GM04504 (cell line): ENCODE results near the gene RTP5.

Experiments used
- DNase-seq: peaks from one replicate; pipeline ENCODE4 v3.0.0-alpha.2; 2012; ENCODE audit warnings: low read depth

The RTP5 gene

DNA sequence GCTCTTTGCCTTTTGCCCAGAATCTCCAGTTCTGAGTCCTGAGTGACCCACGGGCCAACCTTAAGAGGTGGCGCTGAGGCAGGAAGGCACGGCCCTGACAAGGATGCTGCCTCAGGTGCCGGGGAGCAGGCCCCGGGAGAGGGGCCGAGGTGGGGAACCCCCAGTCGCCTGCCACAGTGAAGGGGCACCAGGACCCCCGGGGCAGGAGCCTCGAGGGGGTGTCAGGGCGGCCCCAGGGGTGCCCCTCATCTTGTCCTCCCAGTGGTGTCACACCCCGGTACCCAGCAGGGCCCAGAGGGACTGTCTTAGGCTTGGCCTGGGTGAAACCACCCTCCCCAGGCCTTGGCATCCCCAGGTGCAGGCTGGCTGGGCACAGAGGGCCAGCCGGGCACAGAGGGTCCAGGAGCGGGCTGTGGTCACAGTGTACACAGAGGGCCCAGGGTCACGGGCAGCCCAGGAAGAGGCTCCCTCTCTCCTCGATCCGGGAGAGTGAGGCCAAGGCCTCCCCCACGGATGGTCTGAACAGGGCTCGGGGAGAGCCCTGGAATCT lies 11.9 kb upstream of the RTP5 start:
- DNase-seq: no peak

DNA sequence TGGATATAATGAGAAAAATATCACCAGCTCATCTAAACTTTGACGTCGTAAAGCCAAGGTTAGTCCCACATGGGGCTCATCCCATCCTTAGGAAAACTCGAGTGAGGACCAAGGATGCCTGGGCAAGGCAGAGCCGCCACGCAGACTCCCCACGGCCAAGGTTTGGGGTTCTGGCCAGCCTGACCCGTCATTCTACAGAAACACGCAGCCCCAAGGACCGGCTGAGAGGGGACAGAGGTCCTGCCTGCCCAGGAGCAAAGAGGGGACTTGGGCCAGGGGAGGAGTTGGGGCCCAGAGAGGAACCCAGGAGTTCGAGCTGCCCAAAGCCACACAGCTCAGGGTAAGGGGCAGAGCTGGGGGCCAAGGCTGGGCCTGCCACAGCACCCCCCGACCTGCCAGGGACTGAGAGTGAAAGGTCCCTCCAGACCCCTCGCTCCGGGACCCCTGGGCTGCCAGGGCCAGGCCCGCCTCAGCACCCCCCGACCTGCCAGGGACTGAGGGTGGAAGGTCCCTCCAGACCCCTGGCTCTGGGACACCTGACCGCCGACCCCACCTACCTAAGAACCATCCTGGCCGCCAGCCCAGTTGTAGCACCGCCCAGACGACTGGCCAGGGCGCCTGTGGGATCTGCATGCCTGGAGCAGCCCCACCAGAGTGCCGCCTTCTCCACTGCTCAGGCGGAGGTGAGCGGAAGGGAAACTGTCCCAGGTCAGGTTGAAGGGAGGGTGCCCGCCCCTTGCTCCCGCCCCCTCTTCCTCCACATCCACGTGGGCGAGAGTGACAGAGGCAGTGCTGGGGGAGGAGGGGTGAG lies 11.1 kb upstream of the RTP5 start, which contains the start of gene PDCD1:
Gene PDCD1, minus strand, starts transcription at position 689 of the 811 bp plus-strand sequence. Its CDS starts 56 bp downstream, at position 633.
- no peak for DNase-seq

DNA sequence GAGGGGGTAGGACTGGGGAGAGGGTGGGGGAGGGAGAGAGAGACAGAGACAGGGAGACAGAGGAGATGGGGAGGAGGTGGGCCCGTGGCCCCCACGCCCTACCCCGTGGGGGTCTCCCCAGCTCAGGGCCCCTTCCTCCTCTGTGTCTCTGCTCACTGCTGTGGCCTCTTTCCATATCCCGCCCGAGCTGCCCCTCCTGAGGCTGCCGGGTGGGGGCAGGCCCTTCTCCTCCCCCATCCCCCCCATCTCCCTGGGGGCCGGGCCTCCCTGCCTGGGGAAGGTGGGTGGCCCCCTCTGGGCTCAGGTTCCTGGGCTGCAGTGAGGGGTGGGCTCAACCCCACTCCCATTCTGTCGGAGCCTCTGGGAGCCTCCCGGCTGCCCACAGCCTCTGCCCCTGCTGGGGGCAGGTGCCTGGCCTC lies 10.5 kb upstream of the RTP5 start:
- no peak for DNase-seq

GRCh38 chr2:241859436-241860183 lies 9.9 kb upstream of the RTP5 start:
- DNase-seq: no peak

GRCh38 chr2:241860184-241861078 lies 9.1 kb upstream of the RTP5 start:
- DNase-seq: no peak

DNA sequence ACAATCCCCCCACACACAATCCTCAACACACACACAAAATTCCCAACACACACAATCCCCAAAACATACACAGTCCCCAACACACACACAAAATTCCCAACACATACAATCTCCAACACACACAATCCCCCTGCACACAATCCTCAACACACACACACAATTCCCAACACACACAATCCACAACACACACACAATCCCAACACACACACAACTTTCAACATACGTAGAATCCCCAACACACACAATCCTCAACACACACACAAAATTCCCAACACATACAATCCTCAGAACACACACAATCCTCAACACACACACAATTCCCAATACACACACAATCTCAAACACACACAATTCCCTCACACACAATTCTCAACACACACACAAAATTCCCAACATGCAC lies 8.3 kb upstream of the RTP5 start:
- no peak for DNase-seq

GRCh38 chr2:241862093-241862492 lies 7.4 kb upstream of the RTP5 start:
- no peak for DNase-seq

- DNase-seq: no peak
These were observed 6.6 kb upstream of the RTP5 start for GRCh38 chr2:241862775-241863535.

DNA sequence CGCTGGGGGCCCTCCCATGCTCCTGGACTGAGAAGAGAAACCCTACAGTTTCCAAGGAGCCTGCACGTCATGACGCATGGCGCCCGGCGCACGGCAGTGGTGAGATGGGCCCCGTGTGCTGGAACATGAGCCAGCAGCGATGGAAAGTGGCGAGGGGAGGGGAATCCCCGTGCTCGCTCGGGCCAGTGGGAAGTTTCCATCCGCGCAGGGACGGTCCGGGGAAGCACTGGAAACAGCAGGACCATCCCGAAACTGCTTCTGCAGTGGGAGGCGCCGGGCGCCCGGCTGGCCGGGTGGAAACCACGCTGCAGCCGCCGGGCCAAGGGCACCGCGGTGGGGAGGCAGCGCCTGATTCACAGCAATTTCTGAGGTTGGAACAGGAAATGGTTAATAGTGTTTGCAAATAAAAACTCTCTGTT lies 6.0 kb upstream of the RTP5 start:
- no peak for DNase-seq

DNA sequence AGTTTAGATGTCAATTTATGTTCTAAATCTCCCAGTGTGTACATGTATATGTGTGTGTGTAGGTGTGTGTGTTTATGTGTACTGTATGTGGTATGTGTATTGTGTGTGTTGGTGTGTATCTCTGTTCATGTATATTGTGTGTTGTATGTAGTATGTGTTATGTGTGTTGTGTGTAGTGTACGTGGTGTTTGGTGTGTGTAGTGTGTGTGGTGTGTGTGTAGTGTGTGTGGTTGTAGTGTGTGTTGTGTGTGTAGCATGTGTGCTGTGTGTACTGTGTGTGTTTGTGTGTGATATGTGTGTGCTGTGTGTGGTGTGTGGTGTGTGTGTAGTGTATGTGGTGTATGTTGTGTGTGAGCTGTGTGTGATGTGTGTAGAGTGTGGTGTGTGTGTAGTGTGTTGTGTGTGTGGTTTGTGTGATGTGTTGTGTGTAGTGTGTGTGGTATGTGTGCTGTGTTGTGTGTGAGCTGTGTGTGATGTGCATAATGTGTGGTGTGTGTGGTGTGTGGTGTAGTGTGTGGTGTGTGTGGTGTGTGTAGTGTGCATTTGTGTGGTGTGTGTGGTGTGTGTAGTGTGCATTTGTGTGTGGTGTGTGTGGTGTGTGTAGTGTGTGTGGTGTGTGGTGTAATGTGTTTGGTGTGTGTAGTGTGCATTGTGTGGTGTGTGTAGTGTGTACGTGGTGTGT lies 5.2 kb upstream of the RTP5 start:
- no peak for DNase-seq

DNA sequence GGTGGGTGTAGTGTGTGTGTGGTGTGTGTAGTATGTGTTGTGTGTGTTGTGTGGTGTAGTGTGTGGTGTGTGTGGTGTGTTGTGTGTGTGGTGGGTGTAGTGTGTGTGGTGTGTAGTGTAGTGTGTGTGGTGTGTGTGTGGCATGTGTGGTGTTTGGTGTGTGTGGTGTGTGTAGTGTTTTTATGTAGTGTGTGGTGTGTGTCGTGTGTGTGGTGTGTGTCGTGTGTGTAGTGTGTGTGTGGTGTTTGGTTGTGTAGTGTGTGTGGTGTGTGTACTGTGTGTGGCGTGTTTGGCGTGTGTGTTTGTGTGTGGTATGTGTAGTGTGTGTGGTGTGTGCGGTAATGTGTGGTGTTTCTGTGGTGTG lies 4.7 kb upstream of the RTP5 start:
- no peak for DNase-seq

DNA sequence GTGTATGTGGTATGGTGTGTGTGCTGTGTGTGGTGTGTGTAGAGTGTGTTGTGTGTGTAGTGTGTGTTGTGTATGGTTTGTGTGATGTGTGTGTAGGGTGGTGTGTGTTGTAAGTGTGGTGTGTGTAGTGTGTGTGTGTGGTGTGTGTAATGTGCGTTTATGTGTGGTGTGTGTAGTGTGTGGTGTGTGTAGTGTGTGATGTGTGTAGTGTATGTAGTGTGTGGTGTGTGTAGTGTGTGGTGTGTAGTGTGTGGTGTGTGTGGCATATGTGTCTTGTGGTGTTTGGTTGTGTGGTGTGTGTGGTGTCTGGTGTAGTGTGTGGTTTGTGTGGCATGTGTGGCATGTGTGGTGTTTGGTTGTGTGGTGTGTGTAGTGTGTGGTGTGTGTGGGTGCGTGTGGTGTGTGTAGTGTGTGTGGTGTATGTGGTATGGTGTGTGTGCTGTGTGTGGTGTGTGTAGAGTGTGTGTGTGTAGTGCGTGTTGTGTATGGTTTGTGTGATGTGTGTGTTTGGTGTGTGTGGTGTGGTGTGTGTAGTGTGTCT lies 4.0 kb upstream of the RTP5 start:
- DNase-seq: no peak

DNA sequence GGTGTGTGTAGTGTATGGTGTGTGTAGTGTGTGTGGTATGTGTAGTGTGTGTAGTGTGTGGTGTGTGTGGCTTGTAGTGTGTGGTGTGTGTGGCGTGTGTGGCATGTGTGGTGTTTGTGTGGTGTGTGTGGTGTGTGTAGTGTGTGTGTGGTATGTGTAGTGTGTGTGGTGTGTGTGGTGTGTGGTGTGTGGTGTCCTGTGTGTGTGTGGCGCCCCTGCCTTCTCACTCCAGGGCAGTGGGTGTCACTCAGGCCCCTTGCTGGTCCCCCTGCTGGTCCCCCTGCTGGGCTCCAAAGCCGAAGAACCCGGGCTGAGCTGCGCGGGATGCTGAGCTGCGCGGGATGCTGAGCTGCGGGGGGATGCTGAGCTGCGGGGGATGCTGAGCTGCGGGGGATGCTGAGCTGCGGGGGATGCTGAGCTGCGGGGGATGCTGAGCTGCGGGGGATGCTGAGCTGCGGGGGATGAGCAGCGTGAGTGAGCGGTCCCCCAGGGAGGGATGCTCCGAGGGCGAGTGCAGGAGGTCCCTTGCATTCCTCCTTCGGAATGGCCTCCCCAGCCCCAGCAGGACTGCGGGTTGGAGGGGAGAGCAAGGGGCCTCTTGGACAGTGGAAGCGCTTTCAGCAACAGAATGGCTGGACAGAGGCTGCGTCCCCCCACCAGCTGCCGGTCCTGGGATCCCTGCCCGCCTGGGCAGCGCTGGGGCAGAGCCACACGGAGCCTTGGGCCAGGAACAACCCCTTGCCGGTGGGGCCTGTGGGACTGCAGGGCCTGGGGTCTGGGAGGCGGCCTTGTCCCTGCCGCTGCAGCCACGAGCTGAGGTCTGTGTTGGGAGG lies 3.4 kb upstream of the RTP5 start:
- no peak for DNase-seq

GRCh38 chr2:241866790-241867645 lies 2.5 kb upstream of the RTP5 start:
- DNase-seq: no peak

DNA sequence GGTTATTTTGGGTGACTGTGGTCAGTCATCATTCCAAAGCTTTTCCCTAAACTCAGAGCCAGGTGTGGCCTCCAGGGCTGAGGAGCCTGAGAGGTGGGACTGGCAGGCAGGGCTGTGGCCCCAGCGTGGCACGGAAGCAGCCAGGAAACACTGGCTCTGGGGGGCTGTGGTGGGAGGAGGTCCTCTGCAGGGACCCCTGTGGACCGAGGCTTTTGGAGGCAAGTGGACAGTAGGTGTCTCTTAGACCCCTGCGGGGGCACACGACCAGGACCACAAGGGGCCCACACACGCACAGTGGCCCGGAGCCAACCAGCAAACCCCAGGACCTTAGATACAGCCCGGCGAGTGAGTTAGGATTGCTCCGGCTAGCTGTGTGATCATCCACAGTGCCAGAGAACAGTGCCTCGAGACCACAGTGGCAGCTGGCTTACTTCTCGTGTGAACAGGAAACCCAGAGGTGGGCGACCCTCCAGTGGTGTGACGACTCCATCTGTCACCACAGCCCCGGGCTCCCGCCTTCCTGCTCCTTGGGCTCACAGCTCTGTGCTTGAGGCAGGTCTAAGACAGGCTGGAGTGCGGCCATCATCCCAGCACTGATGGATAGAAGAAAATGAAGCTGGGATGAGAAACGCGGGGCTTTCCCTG lies 1.6 kb upstream of the RTP5 start:
- no peak for DNase-seq

DNA sequence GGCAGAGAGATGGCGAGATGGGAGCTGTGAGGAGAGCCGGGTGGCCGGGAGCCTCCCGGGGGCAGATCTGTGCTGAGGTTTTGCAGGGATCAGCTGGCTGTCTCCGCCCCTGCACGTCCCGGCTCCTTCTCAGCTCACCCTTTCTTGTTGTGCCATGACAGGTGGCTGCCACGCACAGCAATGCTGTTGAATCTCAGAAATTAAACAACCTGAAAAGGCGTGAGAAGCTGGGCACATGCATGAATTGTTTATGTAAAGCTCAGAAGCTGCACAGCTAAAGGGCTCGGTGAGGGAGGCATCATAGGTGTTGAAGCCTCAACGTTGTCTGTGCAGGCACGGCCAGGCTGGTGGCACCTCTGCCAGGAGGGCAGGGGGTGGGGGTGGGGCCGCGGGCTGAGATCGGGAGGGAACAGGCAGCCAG lies 858 bp upstream of the RTP5 start:
- no peak for DNase-seq

GRCh38 chr2:241870081-241870541 lies 582 bp downstream of the RTP5 start:
- DNase-seq: no peak
